Osteocyte (in vitro differentiated cells): ENCODE measurements around the gene GRB14. TPM values are rescaled to one million over a fixed set of nuclear protein-coding genes. Genes with fewer than 3 reads are reported as not detected.

Experiments
- DNase-seq: peaks from one replicate; pipeline ENCODE4 v3.0.0; 2021; ENCODE audit warnings: mixed read lengths; ENCODE audit not compliant: unreplicated experiment; ENCODE audit errors: extremely low spot score
- H3K27ac Mint-ChIP-seq: one replicate; pipeline ENCODE4 v1.8.0; 2021; ENCODE audit warnings: mild to moderate bottlenecking, mixed read lengths; ENCODE audit not compliant: unreplicated experiment
- H3K27me3 Mint-ChIP-seq: one replicate; pipeline ENCODE4 v1.8.0; 2021; ENCODE audit warnings: mixed read lengths; ENCODE audit not compliant: unreplicated experiment
- H3K36me3 Mint-ChIP-seq: one replicate; pipeline ENCODE4 v1.8.0; 2021; ENCODE audit warnings: mixed read lengths; ENCODE audit not compliant: unreplicated experiment
- H3K4me1 Mint-ChIP-seq: one replicate; pipeline ENCODE4 v1.8.0; 2021; ENCODE audit warnings: mixed read lengths; ENCODE audit not compliant: unreplicated experiment
- H3K4me3 Mint-ChIP-seq: one replicate; pipeline ENCODE4 v1.8.0; 2021; ENCODE audit warnings: mild to moderate bottlenecking, moderate library complexity, mixed read lengths; ENCODE audit not compliant: unreplicated experiment
- H3K9me3 Mint-ChIP-seq: one replicate; pipeline ENCODE4 v1.8.0; 2021; ENCODE audit warnings: mixed read lengths; ENCODE audit not compliant: unreplicated experiment
- long read RNA-seq: library from polyadenylated mRNA; unstranded; transcript quantifications from one replicate; pipeline ENCODE4 v2.0.0, GENCODE V29; 2021
- total RNA-seq: library from RNA; stranded (reverse); gene quantifications from 2 replicates; pipeline ENCODE4 v1.2.1, GENCODE V29; 2021
- TF ChIP-seq, protein P1 (sequence below): fragments of 200-600 bp; sonication (generic); IDR thresholded peaks from 2 replicates; pipeline ENCODE4 v1.5.0; 2021; ENCODE audit warnings: antibody characterized with exemption, mild to moderate bottlenecking, moderate library complexity

The GRB14 gene
- 0.83 and 2.5 TPM in 2 replicates for total RNA-seq
- long read RNA-seq, partial matches to known transcripts: 0 of 3 reads
- long read RNA-seq, other reads (novel, unspliced or antisense): 3 of 3 reads

GRCh38 chr2:164620873-164621763 lies at the start of gene GRB14:
Gene GRB14 (minus strand): TSS chr2:164621482. CDS start chr2:164621309, 173 bp downstream.
- no peak for DNase-seq
- Mint-ChIP-seq H3K27ac (peak within 1 kb of the TSS; percentile 16), H3K4me3 (peak within 1 kb of the TSS; percentile 80), H3K27me3 (no peaks in the 10 kb centered on the region), H3K36me3 (no peaks in the 10 kb centered on the region), H3K9me3 (no peaks in the 10 kb centered on the region), H3K4me1 (peaks cover 13% of the 10 kb centered on the region)
- TF ChIP-seq, protein P1, sequence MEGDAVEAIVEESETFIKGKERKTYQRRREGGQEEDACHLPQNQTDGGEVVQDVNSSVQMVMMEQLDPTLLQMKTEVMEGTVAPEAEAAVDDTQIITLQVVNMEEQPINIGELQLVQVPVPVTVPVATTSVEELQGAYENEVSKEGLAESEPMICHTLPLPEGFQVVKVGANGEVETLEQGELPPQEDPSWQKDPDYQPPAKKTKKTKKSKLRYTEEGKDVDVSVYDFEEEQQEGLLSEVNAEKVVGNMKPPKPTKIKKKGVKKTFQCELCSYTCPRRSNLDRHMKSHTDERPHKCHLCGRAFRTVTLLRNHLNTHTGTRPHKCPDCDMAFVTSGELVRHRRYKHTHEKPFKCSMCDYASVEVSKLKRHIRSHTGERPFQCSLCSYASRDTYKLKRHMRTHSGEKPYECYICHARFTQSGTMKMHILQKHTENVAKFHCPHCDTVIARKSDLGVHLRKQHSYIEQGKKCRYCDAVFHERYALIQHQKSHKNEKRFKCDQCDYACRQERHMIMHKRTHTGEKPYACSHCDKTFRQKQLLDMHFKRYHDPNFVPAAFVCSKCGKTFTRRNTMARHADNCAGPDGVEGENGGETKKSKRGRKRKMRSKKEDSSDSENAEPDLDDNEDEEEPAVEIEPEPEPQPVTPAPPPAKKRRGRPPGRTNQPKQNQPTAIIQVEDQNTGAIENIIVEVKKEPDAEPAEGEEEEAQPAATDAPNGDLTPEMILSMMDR: no peak

GRCh38 chr2:164669291-164669690 lies 48.0 kb upstream of the GRB14 start:
- H3K4me3 Mint-ChIP-seq: no peak overlapping the region
- DNase-seq: no peak
- no peaks in the 10 kb centered on the region for H3K36me3 Mint-ChIP-seq
- no peaks in the 10 kb centered on the region for H3K9me3 Mint-ChIP-seq
- no peaks in the 10 kb centered on the region for H3K4me1 Mint-ChIP-seq
- TF ChIP-seq, protein P1: no peak
- H3K27ac Mint-ChIP-seq: no peak overlapping the region
- no peaks in the 10 kb centered on the region for H3K27me3 Mint-ChIP-seq

- no peaks in the 10 kb centered on the region for H3K9me3 Mint-ChIP-seq
- H3K4me3 Mint-ChIP-seq: no peak overlapping the region
- no peak overlapping the region for H3K27ac Mint-ChIP-seq
- DNase-seq: no peak
- no peaks in the 10 kb centered on the region for H3K4me1 Mint-ChIP-seq
- TF ChIP-seq, protein P1: no peak
- H3K36me3 Mint-ChIP-seq: no peaks in the 10 kb centered on the region
- H3K27me3 Mint-ChIP-seq: no peaks in the 10 kb centered on the region
Observed at GRCh38 chr2:164667566-164667965, 46.3 kb upstream of the GRB14 start.

- no peak overlapping the region for H3K27ac Mint-ChIP-seq
- H3K4me3 Mint-ChIP-seq: no peak overlapping the region
- no peaks in the 10 kb centered on the region for H3K27me3 Mint-ChIP-seq
- TF ChIP-seq, protein P1: no peak
- H3K9me3 Mint-ChIP-seq: no peaks in the 10 kb centered on the region
- DNase-seq: no peak
- H3K4me1 Mint-ChIP-seq: no peaks in the 10 kb centered on the region
- H3K36me3 Mint-ChIP-seq: no peaks in the 10 kb centered on the region
Observed at GRCh38 chr2:164664070-164664469, 42.8 kb upstream of the GRB14 start.

DNA sequence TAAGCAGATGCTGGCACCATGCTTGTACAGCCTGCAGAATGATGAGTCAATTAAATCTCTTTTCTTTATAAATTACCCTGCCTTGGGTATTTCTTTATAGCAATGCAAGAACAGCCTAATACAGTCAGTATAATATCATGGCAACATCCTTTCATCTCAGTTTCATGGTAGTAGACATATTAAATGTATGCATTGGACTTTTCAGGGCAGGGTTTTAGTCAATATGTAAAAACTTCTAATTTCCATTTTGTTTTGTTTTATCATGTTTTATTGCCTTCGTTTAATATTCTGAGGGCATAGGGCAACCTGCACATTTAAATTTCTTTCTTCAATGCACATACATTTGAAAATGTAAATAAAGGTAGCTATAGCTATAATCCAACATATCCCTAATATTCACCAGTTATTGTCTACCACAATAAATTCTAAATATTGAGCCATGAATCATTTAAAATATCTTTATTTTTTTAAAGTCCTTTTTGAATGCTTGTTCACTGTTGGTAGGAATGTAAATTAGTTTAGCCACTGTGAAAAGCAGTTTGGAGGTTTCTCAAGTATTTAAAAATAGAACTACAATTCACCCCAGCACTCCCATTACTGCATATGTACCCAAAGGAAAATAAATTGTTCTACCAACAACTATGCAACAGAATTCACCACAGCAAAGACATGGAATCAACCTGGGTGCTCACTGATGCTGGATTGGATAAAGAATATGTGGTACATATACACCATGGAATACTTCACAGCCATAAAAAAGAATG lies 41.8 kb upstream of the GRB14 start:
- H3K27ac Mint-ChIP-seq: no peak overlapping the region
- H3K36me3 Mint-ChIP-seq: no peaks in the 10 kb centered on the region
- no peak overlapping the region for H3K4me3 Mint-ChIP-seq
- H3K9me3 Mint-ChIP-seq: no peaks in the 10 kb centered on the region
- TF ChIP-seq, protein P1: no peak
- H3K27me3 Mint-ChIP-seq: no peaks in the 10 kb centered on the region
- DNase-seq: no peak
- no peaks in the 10 kb centered on the region for H3K4me1 Mint-ChIP-seq
